Calu3 (cell line): Measurements from ENCODE around the gene FAAH. TPM values are rescaled to one million over a fixed set of nuclear protein-coding genes. Genes with fewer than 3 reads are reported as not detected.

Experiments used
- BruUV-seq: library from RNA; stranded (reverse); fragments of 400-500 nt; replicated peaks from 2 replicates; lab custom pipeline; 2021; lab: Mats Ljungman, UMichigan
- CTCF ChIA-PET: fragments of 300-600 bp; sonication (Branson Sonifier 250); formaldehyde crosslinking; loops from one replicate; lab custom pipeline; 2022; ENCODE audit warnings: antibody characterized with exemption; lab: Charles Lee
- DNase-seq: peaks from one replicate; pipeline ENCODE4 v3.0.0; 2022
- H3K27ac Mint-ChIP-seq: one replicate; pipeline ENCODE4 v1.8.0; 2022; ENCODE audit warnings: mixed read lengths; ENCODE audit not compliant: unreplicated experiment
- H3K27me3 Mint-ChIP-seq: one replicate; pipeline ENCODE4 v1.8.0; 2022; ENCODE audit warnings: mixed read lengths; ENCODE audit not compliant: unreplicated experiment
- H3K36me3 Mint-ChIP-seq: one replicate; pipeline ENCODE4 v1.8.0; 2022; ENCODE audit warnings: mild to moderate bottlenecking, moderate library complexity, mixed read lengths; ENCODE audit not compliant: insufficient read depth, unreplicated experiment
- H3K4me1 Mint-ChIP-seq: one replicate; pipeline ENCODE4 v1.8.0; 2022; ENCODE audit warnings: mild to moderate bottlenecking, low read depth, mixed read lengths; ENCODE audit not compliant: unreplicated experiment
- H3K4me3 Mint-ChIP-seq: one replicate; pipeline ENCODE4 v1.8.0; 2022; ENCODE audit warnings: mild to moderate bottlenecking, low read depth, moderate library complexity, mixed read lengths; ENCODE audit not compliant: unreplicated experiment
- H3K9me3 Mint-ChIP-seq: one replicate; pipeline ENCODE4 v1.8.0; 2022; ENCODE audit warnings: low read depth, mixed read lengths; ENCODE audit not compliant: unreplicated experiment
- intact Hi-C: fragments of 100-400 bp; cut with micrococcal nuclease; formaldehyde crosslinking; loops from one replicate; pipeline ENCODE4 v1.10.0; 2022; ENCODE audit not compliant: unreplicated experiment
- total RNA-seq: library from RNA; stranded (reverse); gene quantifications from 2 replicates; pipeline ENCODE4 v1.2.3, GENCODE V29; 2022
- TF ChIP-seq, protein P1 (sequence below): fragments of 200-600 bp; IDR thresholded peaks from one replicate; pipeline ENCODE4 v1.8.0; 2022; ENCODE audit warnings: antibody characterized with exemption; ENCODE audit not compliant: unreplicated experiment

Gene FAAH
- total RNA-seq, 1 experiment from 2014 or later = 31.4 TPM

DNA sequence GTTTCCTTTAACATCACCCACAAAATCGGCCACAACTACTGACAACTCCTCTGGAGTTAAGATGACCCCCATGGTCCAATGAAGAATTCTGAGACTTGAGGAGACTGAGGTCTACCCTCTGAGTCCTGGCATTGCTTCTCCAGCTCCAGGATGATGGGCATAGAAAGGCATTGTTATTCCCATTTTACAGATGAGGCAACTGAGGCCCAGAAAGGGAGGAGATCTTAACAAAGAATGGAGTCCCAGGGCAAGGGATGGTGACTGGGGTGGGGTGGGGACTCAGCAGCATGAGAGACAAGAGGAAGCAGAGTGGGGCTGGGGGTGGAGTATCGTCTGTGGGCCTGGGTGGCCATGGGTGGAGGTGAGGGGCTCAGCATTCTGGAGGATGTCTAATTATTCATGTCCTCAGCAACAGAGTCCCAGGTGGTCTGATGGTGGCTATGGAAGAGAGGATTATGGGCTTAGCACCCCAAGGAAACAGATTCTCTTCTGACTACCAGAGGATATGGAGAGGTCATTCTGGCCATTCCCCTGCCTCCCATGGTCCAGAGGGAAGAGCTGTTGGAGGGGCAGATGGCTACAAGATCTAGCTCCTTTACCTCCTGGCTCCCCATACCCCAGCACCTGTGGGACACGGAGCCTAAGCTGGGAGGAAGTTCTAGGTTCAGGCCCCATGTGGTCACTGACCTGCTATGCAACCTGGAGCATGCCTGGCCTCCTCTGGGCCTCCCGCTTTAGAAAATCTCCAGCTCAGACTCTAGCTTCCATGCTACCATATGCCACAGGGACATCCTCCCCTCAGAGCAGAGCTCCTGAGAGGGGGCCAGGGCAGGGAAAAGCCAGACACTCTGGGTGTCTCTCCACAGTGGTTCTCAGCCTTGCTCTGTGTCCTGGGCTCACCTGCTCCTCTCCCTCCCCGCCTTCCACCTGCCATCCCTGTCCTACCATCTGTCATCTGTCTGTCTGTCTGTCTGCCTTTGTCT lies 58.1 kb downstream of the FAAH start:
- Mint-ChIP-seq H3K36me3 (peaks cover 4% of the 10 kb centered on the region), H3K27me3 (peaks cover 90% of the 10 kb centered on the region), H3K4me3 (no peak overlapping the region), H3K27ac (no peak overlapping the region), H3K9me3 (no peaks in the 10 kb centered on the region), H3K4me1 (no peaks in the 10 kb centered on the region)
- TF ChIP-seq, protein P1, sequence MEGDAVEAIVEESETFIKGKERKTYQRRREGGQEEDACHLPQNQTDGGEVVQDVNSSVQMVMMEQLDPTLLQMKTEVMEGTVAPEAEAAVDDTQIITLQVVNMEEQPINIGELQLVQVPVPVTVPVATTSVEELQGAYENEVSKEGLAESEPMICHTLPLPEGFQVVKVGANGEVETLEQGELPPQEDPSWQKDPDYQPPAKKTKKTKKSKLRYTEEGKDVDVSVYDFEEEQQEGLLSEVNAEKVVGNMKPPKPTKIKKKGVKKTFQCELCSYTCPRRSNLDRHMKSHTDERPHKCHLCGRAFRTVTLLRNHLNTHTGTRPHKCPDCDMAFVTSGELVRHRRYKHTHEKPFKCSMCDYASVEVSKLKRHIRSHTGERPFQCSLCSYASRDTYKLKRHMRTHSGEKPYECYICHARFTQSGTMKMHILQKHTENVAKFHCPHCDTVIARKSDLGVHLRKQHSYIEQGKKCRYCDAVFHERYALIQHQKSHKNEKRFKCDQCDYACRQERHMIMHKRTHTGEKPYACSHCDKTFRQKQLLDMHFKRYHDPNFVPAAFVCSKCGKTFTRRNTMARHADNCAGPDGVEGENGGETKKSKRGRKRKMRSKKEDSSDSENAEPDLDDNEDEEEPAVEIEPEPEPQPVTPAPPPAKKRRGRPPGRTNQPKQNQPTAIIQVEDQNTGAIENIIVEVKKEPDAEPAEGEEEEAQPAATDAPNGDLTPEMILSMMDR = no peak
- no peak for DNase-seq
- BruUV-seq = no TSS peak
- CTCF ChIA-PET = no interaction called here
- intact Hi-C loops = no loop called here

GRCh38 chr1:46452931-46453325 lies 58.8 kb downstream of the FAAH start:
- DNase-seq = no peak
- H3K9me3 Mint-ChIP-seq = no peaks in the 10 kb centered on the region
- no peak overlapping the region for H3K4me3 Mint-ChIP-seq
- H3K27me3 Mint-ChIP-seq = peaks cover 84% of the 10 kb centered on the region
- H3K27ac Mint-ChIP-seq = no peak overlapping the region
- CTCF ChIA-PET = no interaction called here
- no peaks in the 10 kb centered on the region for H3K4me1 Mint-ChIP-seq
- intact Hi-C loops = no loop called here
- H3K36me3 Mint-ChIP-seq = peaks cover 4% of the 10 kb centered on the region
- TF ChIP-seq, protein P1 = no peak
- no TSS peak for BruUV-seq

- peaks cover 4% of the 10 kb centered on the region for H3K36me3 Mint-ChIP-seq
- no peak overlapping the region for H3K27ac Mint-ChIP-seq
- BruUV-seq = no TSS peak
- no peak for DNase-seq
- CTCF ChIA-PET = no interaction called here
- H3K9me3 Mint-ChIP-seq = no peaks in the 10 kb centered on the region
- H3K4me1 Mint-ChIP-seq = no peaks in the 10 kb centered on the region
- peaks cover 84% of the 10 kb centered on the region for H3K27me3 Mint-ChIP-seq
- intact Hi-C loops = no loop called here
- H3K4me3 Mint-ChIP-seq = no peak overlapping the region
- TF ChIP-seq, protein P1 = no peak
Measured at GRCh38 chr1:46453449-46453848, 59.3 kb downstream of the FAAH start.

GRCh38 chr1:46455951-46456350 lies 61.8 kb downstream of the FAAH start:
- H3K36me3 Mint-ChIP-seq = no peaks in the 10 kb centered on the region
- H3K9me3 Mint-ChIP-seq = no peaks in the 10 kb centered on the region
- H3K27me3 Mint-ChIP-seq = peaks cover 86% of the 10 kb centered on the region
- DNase-seq = no peak
- H3K4me1 Mint-ChIP-seq = no peaks in the 10 kb centered on the region
- no peak overlapping the region for H3K27ac Mint-ChIP-seq
- TF ChIP-seq, protein P1 = no peak
- CTCF ChIA-PET = no interaction called here
- intact Hi-C loops = loop anchor here (2.0 kb wide), 1 partner anchor 35 kb away; no protein-coding TSS in a partner anchor
- H3K4me3 Mint-ChIP-seq = no peak overlapping the region
- no TSS peak for BruUV-seq
